Erythroblast (primary cell): Measurements from ENCODE around the gene COL5A1.

Experiments used
- GATA1 ChIP-seq: IDR thresholded peaks from 2 replicates; pipeline ENCODE4 v1.6.1; 2011; ENCODE audit warnings: low read depth, mild to moderate bottlenecking, control low read depth, low read length, moderate library complexity
- POLR2A ChIP-seq: IDR thresholded peaks from 2 replicates; pipeline ENCODE4 v1.6.1; 2011; ENCODE audit warnings: mild to moderate bottlenecking, low read length

GRCh38 chr9:134597957-134598883 is 43.4 kb upstream of the COL5A1 start:
- TF ChIP-seq POLR2A (no peak), GATA1 (no peak)
